ENCODE measurements around the gene PDE3B.
"Not testable (repeated sequence)": the region's sequence is repeated elsewhere in the genome, so short reads cannot be mapped to it uniquely, and the experiment has no call there.

Gene PDE3B

DNA sequence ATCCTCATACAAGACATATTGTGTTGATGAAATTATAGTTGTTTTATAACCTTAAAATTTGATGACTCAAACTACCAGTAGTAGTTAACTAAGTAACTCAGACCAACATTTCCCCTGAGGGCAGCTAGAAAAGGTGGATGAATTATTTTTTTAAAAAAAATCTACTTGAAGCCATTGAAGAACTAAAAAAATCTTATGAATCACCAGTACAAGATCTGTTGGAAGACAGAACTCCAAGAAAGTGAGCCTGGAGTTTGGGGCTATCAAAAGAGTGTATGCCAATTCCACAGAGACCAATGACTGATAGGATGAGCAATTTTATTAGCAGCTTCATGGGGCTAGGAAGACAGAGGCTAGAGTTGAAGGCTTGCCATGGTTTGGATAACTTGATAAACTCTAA, 176.0 kb downstream of the PDE3B start:
- no peak for DNase-seq

DNA sequence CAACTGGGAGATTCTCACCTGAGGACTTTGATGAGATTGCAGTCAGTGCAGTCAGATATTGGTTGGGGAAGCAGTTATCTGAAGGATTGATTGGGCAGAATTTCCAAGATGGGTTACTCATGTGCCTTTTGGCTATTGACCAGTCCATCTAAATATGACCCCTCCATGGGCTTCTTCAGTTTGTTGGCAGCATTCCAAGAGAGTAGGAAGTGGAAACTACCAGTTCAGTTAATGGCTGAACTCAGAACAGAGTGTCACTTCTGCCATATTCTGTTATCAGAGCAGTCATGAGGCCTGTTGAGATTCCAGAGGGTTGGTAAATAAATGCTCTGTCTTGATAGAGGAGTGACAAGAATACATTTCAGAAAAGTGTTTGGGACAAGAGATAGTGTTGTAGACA, 177.4 kb downstream of the PDE3B start:
- DNase-seq, result no peak

DNA sequence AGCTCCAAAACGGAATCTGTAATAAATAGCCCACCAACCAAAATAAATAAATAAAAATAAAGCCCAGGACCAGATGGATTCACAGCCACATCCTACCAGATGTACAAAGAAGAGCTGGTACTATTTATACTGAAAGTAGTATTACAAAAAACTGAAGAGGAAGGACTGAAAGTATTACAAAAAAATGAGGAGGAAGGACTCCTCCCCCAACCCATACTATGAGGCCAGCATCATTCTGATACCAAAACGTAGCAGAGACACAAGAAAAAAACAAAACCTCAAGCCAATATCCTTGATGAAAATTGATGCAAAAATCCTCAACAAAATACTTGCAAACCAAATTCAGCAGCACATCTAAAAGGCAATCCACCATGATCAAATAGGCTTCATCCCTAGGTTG, 183.0 kb downstream of the PDE3B start:
- DNase-seq, result no peak

DNA sequence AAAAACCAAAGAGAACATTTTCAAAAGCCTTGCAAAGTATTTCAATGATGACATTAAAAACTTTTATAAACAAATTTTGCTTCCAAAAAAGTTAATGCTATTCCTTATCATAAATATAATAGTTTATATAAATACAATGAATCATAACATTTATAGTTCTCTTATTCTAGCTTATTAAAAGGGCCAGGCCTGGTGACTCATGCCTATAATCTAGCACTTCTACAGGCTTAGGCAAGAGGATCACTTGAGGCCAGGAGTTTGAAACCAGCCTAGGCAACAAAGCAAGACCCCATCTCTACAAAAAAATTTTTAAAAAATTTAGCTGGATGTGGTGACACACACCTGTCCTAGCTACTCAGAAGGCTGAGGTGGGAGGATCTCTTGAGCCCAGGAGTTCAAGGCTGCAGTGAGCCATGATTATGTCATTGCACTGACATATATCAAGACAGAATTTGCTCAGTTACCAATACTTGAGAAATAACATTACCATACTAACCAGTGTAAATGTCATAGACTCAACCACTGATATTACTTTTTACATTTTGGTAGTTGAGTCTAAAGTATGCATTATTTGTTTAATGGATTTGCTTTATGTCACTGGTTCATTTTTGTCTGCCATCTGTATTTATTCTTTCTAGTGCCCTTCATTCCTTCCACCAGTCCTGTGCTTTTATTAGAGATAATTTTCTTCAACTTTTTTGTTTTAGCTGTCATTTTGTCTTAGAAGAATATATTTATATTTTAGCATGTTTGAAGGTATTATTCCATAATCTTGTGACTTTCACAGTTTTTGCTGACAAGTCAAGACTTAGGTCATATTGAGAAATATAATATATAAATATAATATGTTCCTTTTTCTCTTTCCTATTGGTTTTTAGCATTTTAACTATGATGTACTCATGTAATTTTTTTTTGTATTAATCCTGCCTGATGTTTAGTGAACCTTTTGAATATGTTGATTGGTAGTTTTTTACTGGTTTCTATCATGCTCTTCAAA, 192.2 kb downstream of the PDE3B start:
- no peak for DNase-seq

DNA sequence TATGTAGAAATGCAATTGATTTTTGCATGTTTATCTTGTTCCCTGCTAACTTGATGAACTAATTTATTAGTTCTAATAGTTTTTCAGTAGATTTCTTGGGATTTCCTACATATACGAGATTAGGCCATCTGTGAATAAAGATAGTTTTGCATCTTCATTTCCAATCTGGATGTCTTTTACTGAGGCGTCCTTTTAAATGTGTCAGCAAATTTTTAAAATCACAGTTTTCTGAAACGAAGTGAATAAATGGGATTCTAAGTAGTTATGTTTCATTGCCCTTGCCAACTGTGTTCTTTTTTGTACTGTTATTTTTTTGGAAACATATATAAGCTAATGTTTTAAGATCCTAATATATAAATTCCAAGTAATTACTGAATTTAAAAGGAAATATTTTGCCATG, 198.4 kb downstream of the PDE3B start:
- no peak for DNase-seq

DNA sequence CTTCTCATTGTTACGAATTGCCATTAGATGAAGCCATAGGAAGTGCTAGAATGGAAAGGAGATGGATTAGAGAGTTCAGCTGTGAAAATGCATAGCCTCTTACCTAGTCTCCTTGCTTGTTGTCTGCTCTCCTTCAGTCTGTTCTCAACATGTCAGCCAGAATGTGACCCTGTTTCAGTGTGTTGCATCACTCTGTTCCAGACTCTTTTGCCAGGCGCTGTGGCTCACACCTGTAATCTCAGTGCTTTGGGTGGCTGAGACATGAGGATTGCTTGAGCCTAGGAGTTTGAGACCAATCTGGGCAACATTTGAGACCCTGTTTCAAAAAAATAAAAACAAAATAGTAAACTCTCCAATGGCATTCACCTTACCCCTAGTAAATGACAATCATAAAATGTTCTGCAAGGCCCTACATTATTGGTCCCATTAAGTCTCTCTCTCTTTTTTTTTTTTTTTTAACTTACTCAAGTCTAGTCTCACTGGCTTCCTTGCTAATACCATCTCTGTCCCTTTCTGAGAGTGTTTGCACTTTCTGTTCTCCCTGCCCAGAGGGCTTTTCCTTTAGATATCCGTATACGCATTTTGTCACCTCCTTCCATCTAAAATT, 209.1 kb downstream of the PDE3B start:
- no peak for DNase-seq

DNA sequence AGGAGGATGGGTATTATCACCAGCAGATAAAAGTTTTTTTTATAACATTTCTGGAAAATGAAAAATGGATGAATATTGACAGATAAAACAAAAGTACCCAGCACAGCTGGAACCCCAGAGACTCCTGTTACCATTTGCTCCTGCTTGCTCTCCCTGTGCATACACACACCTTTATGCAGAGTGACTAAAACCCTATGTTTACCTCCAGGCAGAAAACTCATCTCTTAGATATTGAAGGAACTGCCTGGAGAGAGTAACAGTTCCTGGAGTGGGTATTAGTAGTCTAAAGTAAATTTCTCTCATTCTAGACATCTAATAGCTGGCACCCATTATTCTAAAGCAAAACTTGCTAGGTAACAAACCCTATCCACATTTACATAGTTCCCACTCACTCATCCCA, 210.5 kb downstream of the PDE3B start:
- DNase-seq, result no peak

DNA sequence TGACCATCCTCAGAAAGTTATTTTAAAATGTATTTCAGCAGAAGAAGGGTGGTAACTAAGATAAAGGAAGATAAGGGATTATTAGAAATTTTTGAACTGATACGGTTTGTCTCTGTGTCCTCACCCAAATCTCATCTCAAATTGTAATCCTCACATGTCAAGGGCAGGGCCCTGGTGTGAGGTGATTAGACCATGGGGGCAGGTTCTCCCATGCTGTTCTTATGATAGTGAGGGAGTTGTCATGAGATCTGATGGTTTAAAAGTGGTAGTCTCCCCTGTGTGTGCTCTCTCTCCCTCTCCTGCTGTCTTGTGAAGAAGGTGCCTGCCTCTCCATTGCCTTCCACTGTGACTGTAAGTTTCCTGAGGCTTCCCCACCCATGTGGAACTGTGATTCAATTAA, 212.3 kb downstream of the PDE3B start:
- DNase-seq, result no peak

DNA sequence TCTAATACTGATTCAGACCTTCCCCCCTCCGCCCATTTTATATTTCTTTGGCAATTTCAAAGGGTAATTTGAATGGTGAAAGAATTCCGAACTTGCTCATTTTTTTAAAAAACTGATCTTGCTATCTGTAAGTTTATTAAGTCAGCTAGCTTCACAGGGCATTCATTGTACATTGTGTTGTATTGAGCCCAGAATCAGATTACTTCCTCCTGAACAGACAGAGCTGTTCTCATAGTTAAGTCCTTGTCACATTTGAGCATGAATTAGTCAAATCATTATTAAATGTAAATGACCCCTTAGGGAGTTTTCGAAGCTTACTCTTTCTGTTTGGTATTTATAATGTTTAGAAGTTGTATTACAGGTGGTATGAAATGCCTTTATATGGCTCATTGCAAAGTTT, 214.0 kb downstream of the PDE3B start:
- no peak for DNase-seq

DNA sequence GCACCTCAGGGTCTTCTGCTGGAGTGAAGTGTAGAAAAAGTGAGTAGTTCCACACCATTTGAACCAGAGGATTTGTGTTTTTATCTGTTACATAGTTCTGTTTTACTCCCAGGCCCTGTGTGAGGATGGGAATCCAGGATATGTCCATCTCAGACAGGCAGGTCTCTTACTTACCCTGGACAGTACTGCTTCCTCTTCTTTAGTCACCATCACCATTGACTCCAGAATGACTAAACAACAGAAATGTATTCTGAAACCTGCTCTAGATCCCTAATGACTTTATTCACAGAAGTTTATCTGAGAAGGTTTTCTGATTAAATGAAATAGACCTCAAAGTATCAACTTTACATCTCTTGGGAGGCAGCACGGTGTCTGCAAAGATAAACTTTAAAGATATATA, 214.8 kb downstream of the PDE3B start:
- DNase-seq, result no peak

DNA sequence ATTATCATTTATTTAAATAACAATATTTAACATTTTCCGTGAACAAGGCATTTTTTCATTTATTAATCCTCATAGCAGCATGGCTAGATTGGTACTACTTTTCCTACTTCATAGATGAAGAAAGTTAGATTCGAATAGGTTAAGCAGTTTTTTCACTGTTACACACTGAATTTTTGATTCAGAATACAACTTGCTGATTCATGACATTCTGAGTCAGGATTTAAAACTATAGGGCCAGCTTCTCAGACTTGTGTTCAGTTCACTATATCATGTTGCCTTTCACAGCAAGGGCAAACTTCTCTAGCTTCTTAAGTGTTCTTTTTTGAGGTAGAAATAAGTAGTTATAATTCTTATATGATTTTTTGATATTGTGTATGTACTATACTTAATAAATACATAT, 216.9 kb downstream of the PDE3B start:
- DNase-seq, result no peak

DNA sequence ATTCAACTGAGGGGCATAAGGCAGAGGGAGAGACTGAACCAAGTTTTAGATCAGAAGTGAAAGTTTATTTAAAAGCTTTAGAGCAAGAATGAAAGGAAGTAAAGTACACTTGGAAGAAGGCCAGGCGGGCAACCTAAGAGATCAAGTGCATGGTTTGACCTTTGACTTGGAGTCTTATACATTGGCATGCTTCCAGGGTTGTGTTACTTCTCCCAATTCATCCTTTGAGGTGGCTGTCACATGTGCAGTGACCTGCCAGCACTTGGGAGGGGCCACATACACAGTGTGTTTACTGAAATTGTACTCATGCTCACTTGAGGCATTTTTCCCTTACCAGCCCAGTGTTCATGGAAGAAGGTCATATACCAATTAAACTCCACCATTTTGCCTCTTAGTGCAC, 218.1 kb downstream of the PDE3B start:
- no peak for DNase-seq

DNA sequence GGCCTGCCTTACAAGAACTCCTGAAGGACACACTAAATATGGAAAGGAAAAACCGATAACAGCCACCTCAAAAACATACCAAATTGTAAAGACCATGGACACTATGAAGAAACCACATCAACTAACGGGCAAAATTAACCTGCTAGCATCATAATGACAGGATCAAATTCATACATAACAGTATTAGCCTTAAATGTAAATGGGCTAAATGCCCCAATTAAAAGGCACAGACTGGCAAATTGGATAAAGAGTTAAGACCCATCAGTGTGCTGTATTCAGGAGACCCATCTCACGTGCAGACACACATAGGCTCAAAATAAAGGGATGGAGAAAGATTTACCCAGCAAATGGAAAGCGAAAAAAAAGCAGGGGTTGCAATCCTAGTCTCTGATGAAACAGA, 220.2 kb downstream of the PDE3B start:
- not testable (repeated sequence) for DNase-seq

DNA sequence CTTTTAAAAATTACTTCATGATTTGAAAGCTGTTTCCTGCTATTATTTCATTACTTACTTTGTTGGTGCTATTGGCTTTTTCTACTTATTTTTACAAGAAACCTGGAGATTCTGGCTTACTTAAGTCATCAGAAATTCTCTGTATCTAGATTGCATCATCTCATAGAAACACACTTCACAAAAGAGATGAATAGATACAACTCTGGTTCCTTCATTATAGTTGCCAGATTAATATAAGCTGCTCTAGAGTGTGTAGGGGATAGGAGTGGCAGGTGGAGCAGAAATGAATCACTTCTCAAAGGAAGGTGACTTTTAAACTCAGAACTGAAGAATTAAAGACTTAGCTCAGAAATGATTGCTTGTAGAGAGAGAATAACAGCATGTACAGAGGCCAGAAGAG, 228.4 kb downstream of the PDE3B start:
- DNase-seq, result no peak

DNA sequence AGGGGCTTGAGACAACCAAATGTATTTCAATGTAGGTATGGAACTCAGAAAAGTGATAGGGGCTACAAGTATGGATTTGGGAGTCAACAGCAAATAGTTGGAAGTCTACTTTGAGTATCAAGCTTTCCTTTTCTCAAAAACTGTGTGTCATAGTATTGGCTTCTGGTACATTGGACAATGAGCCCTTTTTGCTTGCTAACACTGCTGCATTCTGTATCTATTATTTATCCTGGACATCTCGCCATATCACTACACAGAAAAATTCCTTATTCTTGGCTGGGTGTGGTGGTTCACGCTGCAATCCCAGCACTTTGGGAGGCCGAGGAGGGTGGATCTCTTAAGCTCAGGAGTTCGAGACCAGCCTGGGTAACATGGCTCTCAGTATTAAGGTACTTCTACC, 230.0 kb downstream of the PDE3B start:
- no peak for DNase-seq

DNA sequence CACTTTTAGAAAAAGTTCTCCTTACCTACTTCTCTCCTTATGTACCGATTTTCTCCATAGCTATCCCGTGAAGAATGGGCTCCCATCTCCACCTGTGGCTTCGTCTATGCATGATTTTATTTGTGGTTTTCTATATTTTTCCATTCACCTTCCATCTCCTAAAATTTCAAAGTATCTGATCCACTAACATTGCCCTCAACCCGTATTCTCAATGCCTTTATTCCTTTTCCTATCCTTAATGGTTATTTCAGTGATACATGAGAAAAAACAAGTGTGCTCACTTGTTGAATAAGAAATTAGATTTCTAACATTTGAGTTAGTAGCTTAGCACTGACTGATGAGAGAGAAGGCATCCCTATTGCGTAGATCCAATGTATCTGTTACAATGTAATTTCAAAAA, 231.6 kb downstream of the PDE3B start:
- DNase-seq, result no peak

DNA sequence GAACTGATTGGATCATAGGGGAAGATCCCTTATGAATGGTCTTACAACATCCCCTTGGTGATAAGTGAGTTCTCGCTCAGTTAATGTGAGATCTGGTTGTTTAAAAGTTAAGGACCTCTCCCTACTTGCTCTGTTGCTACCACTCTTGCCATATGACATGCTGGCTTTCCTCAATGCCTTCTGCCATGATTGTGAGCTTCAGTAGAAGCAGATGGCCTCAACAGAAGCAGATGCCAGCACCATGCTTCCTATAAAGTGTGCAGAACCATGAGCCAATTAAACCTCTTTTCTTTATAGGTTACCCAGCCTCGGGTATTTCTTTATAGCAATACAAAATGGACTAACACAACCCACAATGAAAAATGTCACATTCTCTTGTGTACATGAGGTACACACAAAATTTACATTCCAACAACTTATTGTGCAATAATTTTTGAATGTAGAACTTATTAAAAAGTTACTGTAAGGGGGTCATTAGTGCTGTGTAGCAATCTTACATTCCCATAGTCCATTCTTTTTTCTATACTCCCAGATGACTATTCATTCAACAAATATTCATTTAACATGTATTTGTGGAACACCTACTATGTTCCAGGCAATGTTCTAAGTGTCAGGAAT, 238.1 kb downstream of the PDE3B start:
- no peak for DNase-seq

DNA sequence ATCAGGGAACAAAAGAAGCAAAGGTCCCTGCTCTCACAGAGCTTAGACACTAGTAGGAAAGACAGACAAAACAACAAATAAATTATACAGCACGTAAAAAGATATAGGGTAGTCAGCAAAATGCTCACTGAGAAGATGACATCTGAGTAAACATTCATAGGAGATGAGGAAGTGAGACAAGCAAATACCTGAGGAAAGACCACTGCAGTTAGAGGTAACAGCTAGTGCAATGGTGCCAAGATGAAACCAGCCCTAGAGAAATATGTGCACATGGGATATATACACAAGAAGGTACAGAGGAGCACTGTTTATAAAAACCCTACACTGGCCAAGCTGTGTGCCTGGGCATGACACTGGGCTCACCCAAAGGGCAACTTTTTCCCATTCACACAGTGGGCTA, 238.6 kb downstream of the PDE3B start:
- DNase-seq, result no peak

DNA sequence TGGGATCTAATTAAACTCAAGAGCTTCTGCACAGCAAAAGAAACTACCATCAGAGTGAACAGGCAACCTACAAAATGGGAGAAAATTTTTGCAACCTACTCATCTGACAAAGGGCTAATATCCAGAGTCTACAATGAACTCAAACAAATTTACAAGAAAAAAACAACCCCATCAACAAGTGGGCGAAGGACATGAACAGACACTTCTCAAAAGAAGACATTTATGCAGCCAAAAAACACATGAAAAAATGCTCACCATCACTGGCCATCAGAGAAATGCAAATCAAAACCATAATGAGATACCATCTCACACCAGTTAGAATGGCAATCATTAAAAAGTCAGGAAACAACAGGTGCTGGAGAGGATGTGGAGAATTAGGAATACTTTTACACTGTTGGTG, 240.1 kb downstream of the PDE3B start:
- not testable (repeated sequence) for DNase-seq

DNA sequence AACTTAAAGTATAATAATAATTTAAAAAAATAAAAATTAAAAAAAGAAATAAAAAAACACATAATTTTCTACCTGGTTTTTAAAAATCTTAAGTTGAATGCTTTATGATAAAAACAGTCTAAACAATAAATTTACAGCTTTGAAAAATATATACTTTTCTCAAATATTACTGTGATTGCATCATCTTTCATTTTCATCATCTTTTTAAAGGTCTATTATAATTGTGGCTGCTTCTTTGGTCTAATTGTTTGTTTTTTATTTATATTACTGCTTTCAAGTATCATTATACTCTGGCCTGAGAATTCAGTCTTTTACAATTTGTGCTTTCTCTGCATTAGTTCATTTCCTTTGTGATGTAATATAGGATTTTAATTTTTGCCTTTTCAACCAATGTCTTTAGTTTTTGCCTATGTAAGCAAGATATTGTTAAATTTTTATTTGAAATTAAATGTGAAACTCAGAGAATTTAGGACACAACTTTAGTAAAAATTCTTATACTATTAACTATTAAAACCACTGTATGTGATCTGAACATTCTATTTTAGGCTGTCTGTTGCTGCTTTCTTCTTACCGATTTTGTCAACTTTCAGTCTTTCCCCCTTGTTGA, 241.2 kb downstream of the PDE3B start:
- no peak for DNase-seq

DNA sequence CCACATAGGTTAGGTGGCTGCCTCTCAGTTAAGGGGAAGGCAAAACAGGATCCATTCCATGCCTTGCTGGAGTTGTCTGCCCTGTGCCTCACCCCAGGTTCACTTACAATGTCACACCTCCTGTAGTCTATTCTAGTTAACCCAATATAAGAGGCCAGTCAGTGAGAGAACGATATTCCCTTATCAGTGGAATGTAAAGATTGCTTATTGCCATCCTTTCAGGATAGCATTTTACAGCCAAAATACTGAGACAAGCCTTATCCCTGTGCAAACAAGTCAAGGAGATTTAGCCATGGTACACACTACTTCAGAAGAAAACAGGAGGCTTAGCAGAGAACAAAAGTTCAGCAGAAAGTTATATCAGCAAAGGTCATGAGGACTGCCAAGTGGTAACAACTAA, 242.9 kb downstream of the PDE3B start:
- no peak for DNase-seq

DNA sequence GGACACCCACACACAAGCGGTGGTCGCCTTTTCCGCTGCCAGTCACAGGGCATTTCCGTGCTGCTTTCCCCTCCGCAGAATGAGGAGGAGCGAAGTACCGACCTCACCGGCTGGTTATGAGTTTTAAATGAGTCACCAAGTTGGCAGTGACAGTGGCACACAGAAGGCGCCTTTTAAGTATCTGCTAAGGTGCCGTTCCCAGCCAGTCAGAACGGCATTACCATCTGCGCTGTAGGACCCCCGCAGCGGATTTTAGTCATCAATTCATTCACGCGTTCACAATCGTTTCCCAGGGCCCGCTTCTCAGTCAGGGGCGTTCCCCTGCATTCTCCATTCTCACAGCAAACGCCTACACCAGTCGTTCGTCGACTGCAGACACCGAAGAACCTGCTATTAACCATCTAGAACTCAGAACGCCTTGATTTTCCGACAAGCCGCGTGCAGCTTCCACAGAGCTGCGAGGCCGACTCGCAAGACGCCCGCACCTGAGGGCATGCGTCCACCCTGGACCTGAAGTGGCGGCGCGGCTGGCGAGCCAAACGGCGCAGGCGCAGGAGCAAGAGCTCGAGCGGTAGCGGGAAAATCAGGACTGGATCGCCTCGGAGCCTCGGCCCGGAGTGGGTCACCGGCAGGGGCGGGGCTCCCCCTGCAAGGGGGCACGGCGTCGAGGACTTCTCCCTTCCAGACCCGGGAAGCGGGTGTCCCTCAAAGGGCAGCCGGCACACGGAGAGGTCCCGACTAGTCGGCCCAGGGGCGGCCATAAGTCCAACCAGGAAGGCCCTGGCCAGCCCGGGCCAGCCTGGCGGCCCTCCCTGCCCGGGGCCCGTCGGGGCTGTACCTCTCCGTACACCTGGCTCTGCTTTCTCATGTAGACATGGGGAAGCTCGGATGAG, 247.8 kb downstream of the PDE3B start:
- DNase-seq, result peak; percentile 85

All from midbrain (tissue), 1 donor.